Endothelial cell of umbilical vein (primary cell): ENCODE results near the gene PIGT.

Experiments used
- CTCF ChIP-seq, 2 donors: IDR thresholded peaks; 1 replicate in 1 of 2; 2 replicates in 1 of 2; pipeline ENCODE4 v1.5.1; 2011; ENCODE audit warnings: low read length in 2 of 2, mild to moderate bottlenecking in 2 of 2, moderate library complexity in 2 of 2, control low read depth in 1 of 2, inconsistent platforms in 1 of 2, low read depth in 1 of 2; ENCODE audit not compliant: insufficient read depth in 1 of 2; ENCODE audit errors: extremely low read depth in 1 of 2
- EZH2 ChIP-seq: IDR thresholded peaks from 2 replicates; pipeline ENCODE4 v1.6.1; 2012; ENCODE audit warnings: borderline replicate concordance, low read depth, mild to moderate bottlenecking, moderate library complexity, low read length, inconsistent platforms; ENCODE audit not compliant: severe bottlenecking
- FOS ChIP-seq: IDR thresholded peaks from 2 replicates; pipeline ENCODE4 v1.6.1; 2011; ENCODE audit warnings: mild to moderate bottlenecking, low read length, moderate library complexity, borderline replicate concordance; ENCODE audit not compliant: insufficient read depth
- MAX ChIP-seq: IDR thresholded peaks from 2 replicates; pipeline ENCODE4 v1.6.1; 2011; ENCODE audit not compliant: insufficient read depth, insufficient read length
- MYC ChIP-seq: IDR thresholded peaks from one replicate; pipeline ENCODE4 v1.6.1; 2011; ENCODE audit warnings: mild to moderate bottlenecking, low read depth, low read length
- POLR2A ChIP-seq: IDR thresholded peaks from 2 replicates; pipeline ENCODE4 v1.6.1; 2012; ENCODE audit warnings: low read depth, mild to moderate bottlenecking, control low read depth, low read length
- POLR2AphosphoS5 ChIP-seq: IDR thresholded peaks from 2 replicates; pipeline ENCODE4 v1.6.1; 2012; ENCODE audit warnings: low read depth, mild to moderate bottlenecking, control low read depth, low read length, moderate library complexity; ENCODE audit not compliant: insufficient read depth

GRCh38 chr20:45409521-45410272 lies 6.2 kb upstream of the PIGT start:
- TF ChIP-seq MAX (no peak), CTCF (IDR thresholded peaks at IDR 0.05; ENCODE audit: extremely low read depth in 1 of 2, insufficient read depth in 1 of 2, low read depth in 1 of 2, low read length in 2 of 2) (no peak), EZH2 (no peak), FOS (no peak), POLR2AphosphoS5 (no peak), POLR2A (no peak), MYC (no peak)
